GM10248 (cell line): Measurements from ENCODE around the gene TPRX2.
"Not testable (repeated sequence)": the region's sequence is repeated elsewhere in the genome, so short reads cannot be mapped to it uniquely, and the experiment has no call there.

Experiments
- CTCF ChIA-PET: fragments of 300-600 bp; sonication (Branson Sonifier 250); formaldehyde crosslinking; extraction: SDS; loops from one replicate; lab custom pipeline; 2021; ENCODE audit warnings: antibody characterized with exemption; lab: Yijun Ruan, JAX
- POLR2A ChIA-PET: fragments of 350-650 bp; sonication (Branson Sonifier 250); formaldehyde crosslinking; extraction: SDS; loops from one replicate; lab custom pipeline; 2020; ENCODE audit warnings: antibody characterized with exemption; lab: Yijun Ruan, JAX
- DNase-seq: peaks from one replicate; pipeline ENCODE4 v3.0.0; 2012; ENCODE audit errors: extremely low spot score
- CTCF ChIP-seq: IDR thresholded peaks from 2 replicates; pipeline ENCODE4 v1.5.1; 2012; ENCODE audit warnings: mild to moderate bottlenecking, low read depth; ENCODE audit errors: extremely low read depth, missing control alignments, control extremely low read depth

TPRX2 gene

GRCh38 chr19:47909350-47909749 lies 50.3 kb downstream of the TPRX2 start:
- DNase-seq, POLR2A ChIA-PET, CTCF ChIA-PET: not testable (repeated sequence)
- peak; percentile 51 for TF ChIP-seq CTCF

GRCh38 chr19:47910191-47910590 lies 51.2 kb downstream of the TPRX2 start:
- DNase-seq, CTCF ChIA-PET, POLR2A ChIA-PET: not testable (repeated sequence)
